ENCODE data around the gene PRRG1. TPM values are rescaled to one million over a fixed set of nuclear protein-coding genes. Genes with fewer than 3 reads are reported as not detected.

The PRRG1 gene
- total RNA-seq, 1 experiment from 2014 or later = 10.5 TPM

- Mint-ChIP-seq H3K27me3 (ENCODE audit: insufficient read depth, unreplicated experiment) (peaks cover 79% of the 10 kb centered on the region), H3K9me3 (ENCODE audit: unreplicated experiment) (no peaks in the 10 kb centered on the region), H3K36me3 (ENCODE audit: insufficient read depth, unreplicated experiment) (peaks cover 7% of the 10 kb centered on the region), H3K4me1 (ENCODE audit: insufficient read depth, unreplicated experiment) (no peaks in the 10 kb centered on the region), H3K27ac (ENCODE audit: low read depth, unreplicated experiment) (no peak overlapping the region), H3K4me3 (ENCODE audit: unreplicated experiment) (no peak overlapping the region)
- no peak for DNase-seq (ENCODE audit: unreplicated experiment)
- no peak for TF ChIP-seq CTCF (IDR thresholded peaks at IDR 0.05; ENCODE audit: unreplicated experiment)
- ChIA-PET POLR2A (interaction anchor here (0.8 to 1.3 kb wide), 2 partner anchors 9 to 15 kb away, joined by 3 read pairs; no protein-coding TSS in a partner anchor), CTCF (no interaction called here)
- intact Hi-C loops (cut with micrococcal nuclease) = no loop called here
- no TSS peak for BruUV-seq (replicated peaks)
These were observed 22.4 kb downstream of the PRRG1 start for GRCh38 chrX:37371578-37371991.

GRCh38 chrX:37378404-37378803, 29.2 kb downstream of the PRRG1 start:
- H3K4me1 Mint-ChIP-seq (ENCODE audit: insufficient read depth, unreplicated experiment) = no peaks in the 10 kb centered on the region
- BruUV-seq (replicated peaks) = no TSS peak
- H3K27me3 Mint-ChIP-seq (ENCODE audit: insufficient read depth, unreplicated experiment) = peaks cover 51% of the 10 kb centered on the region
- no peak overlapping the region for H3K27ac Mint-ChIP-seq (ENCODE audit: low read depth, unreplicated experiment)
- POLR2A ChIA-PET = no interaction called here
- intact Hi-C loops (cut with micrococcal nuclease) = no loop called here
- no peak for TF ChIP-seq CTCF (IDR thresholded peaks at IDR 0.05; ENCODE audit: unreplicated experiment)
- H3K36me3 Mint-ChIP-seq (ENCODE audit: insufficient read depth, unreplicated experiment) = no peaks in the 10 kb centered on the region
- CTCF ChIA-PET = no interaction called here
- no peak for DNase-seq (ENCODE audit: unreplicated experiment)
- H3K9me3 Mint-ChIP-seq (ENCODE audit: unreplicated experiment) = no peaks in the 10 kb centered on the region
- H3K4me3 Mint-ChIP-seq (ENCODE audit: unreplicated experiment) = no peak overlapping the region

DNA sequence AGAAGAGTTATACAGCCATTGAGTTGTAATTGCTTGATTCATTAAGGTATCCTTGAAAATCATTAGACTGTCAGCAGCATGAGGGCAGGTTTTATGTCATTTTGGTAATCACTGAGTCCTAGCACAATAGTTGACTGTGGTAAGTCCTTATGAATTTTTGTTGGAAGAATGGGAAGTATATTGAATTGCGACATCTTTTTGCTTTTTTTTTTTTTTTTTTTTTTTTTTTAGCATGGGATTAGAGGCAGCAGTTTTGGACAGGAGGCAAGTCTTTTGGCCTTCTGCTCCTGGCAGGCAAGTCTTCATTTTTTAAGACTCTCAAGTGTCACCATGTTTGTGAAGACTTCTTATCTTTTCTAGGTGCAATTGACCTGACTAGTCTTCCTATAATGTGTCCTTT, 29.7 kb downstream of the PRRG1 start:
- H3K9me3 Mint-ChIP-seq (ENCODE audit: unreplicated experiment) = no peaks in the 10 kb centered on the region
- H3K27ac Mint-ChIP-seq (ENCODE audit: low read depth, unreplicated experiment) = no peak overlapping the region
- H3K36me3 Mint-ChIP-seq (ENCODE audit: insufficient read depth, unreplicated experiment) = no peaks in the 10 kb centered on the region
- no TSS peak for BruUV-seq (replicated peaks)
- H3K4me1 Mint-ChIP-seq (ENCODE audit: insufficient read depth, unreplicated experiment) = no peaks in the 10 kb centered on the region
- CTCF ChIA-PET = no interaction called here
- no peak for DNase-seq (ENCODE audit: unreplicated experiment)
- intact Hi-C loops (cut with micrococcal nuclease) = no loop called here
- H3K27me3 Mint-ChIP-seq (ENCODE audit: insufficient read depth, unreplicated experiment) = peaks cover 49% of the 10 kb centered on the region
- TF ChIP-seq CTCF (IDR thresholded peaks at IDR 0.05; ENCODE audit: unreplicated experiment) = no peak
- no peak overlapping the region for H3K4me3 Mint-ChIP-seq (ENCODE audit: unreplicated experiment)
- POLR2A ChIA-PET = no interaction called here

DNA sequence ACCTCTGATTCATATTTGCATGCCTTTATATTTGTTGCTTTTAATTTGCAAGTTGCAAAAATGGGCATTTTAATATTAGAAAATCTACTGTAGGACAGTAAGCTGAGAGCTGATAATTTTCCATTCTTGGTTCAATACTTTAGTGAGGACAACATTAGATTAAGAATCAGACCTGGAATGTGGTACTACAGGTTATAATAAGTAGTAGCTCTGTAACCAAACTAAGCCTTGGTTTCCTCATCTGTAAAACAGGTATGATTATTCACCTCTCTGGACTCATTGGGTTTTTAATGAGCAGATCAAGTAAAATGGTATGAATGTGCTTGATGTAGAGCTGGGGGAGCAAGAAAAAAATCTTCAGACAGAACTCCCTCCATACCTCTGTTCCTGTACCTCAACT, 31.1 kb downstream of the PRRG1 start:
- ChIA-PET POLR2A (interaction anchor here (0.7 to 3.6 kb wide), 2 partner anchors 15 to 31 kb away, joined by 3 to 20 read pairs; partner anchors contain the start of gene PRRG1), CTCF (interaction anchor here (0.6 to 1.1 kb wide), 2 partner anchors 17 to 24 kb away, joined by 3 read pairs; no protein-coding TSS in a partner anchor)
- Mint-ChIP-seq H3K4me3 (ENCODE audit: unreplicated experiment) (no peak overlapping the region), H3K27me3 (ENCODE audit: insufficient read depth, unreplicated experiment) (peaks cover 45% of the 10 kb centered on the region), H3K9me3 (ENCODE audit: unreplicated experiment) (no peaks in the 10 kb centered on the region), H3K36me3 (ENCODE audit: insufficient read depth, unreplicated experiment) (no peaks in the 10 kb centered on the region), H3K27ac (ENCODE audit: low read depth, unreplicated experiment) (no peak overlapping the region), H3K4me1 (ENCODE audit: insufficient read depth, unreplicated experiment) (no peaks in the 10 kb centered on the region)
- TF ChIP-seq CTCF (IDR thresholded peaks at IDR 0.05; ENCODE audit: unreplicated experiment) = no peak
- intact Hi-C loops (cut with micrococcal nuclease) = no loop called here
- BruUV-seq (replicated peaks) = no TSS peak
- DNase-seq (ENCODE audit: unreplicated experiment) = no peak

All from MCF 10A (cell line).